ENCODE measurements around the gene SACS. TPM values are rescaled to one million over a fixed set of nuclear protein-coding genes. Genes with fewer than 3 reads are reported as not detected.

The SACS gene
- total and polyA plus RNA-seq, 2 of the 8 experiments (the other 6 are each of a cell fraction or from before 2014, with no cell fraction given) = 11.0 to 54.2 TPM

- no peak overlapping the region for H2BK15ac ChIP-seq (ENCODE audit: low read length)
- TF ChIP-seq EP300 (IDR thresholded peaks at IDR 0.05; ENCODE audit: borderline replicate concordance in 1 of 2, low read depth in 2 of 2, low read length in 2 of 2) (no peak), GABPA (IDR thresholded peaks at IDR 0.05; ENCODE audit: borderline replicate concordance, insufficient read depth, low read length) (no peak), HDAC2 (IDR thresholded peaks at IDR 0.05; ENCODE audit: borderline replicate concordance in 1 of 2, low read depth in 2 of 2, low read length in 2 of 2) (no peak), GTF2F1 (IDR thresholded peaks at IDR 0.05; ENCODE audit: borderline replicate concordance, low read depth, low read length) (no peak), KDM5A (IDR thresholded peaks at IDR 0.05; ENCODE audit: low read length) (no peak)
- TF ChIP-seq, protein P1, sequence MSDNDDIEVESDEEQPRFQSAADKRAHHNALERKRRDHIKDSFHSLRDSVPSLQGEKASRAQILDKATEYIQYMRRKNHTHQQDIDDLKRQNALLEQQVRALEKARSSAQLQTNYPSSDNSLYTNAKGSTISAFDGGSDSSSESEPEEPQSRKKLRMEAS (IDR thresholded peaks at IDR 0.05) = no peak
- H2BK12ac ChIP-seq (ENCODE audit: low read depth, low read length) = no peak overlapping the region
- DNase-seq (ENCODE audit: low read depth in 1 of 2, low spot score in 2 of 2) = no peak
- no peak overlapping the region for H3K27ac ChIP-seq (ENCODE audit: low read depth, low read length)
- no peaks in the 10 kb centered on the region for H3K27me3 ChIP-seq (replicated peaks in 1 of 4; ENCODE audit: control insufficient read depth in 3 of 4, extremely low read depth in 1 of 4, insufficient read depth in 3 of 4, low read length in 3 of 4)
- no peak overlapping the region for H2BK20ac ChIP-seq (ENCODE audit: low read length)
- H3K79me1 ChIP-seq (ENCODE audit: low read depth, low read length) = no peaks in the 10 kb centered on the region
- H3K4me1 ChIP-seq (replicated peaks in 1 of 4; ENCODE audit: control insufficient read depth in 3 of 4, insufficient read depth in 4 of 4, low read length in 3 of 4) = no peaks in the 10 kb centered on the region
- H3K4me2 ChIP-seq (ENCODE audit: insufficient read depth in 1 of 2, low read depth in 2 of 2, low read length in 2 of 2) = no peak overlapping the region
- no peaks in the 10 kb centered on the region for H3K23me2 ChIP-seq (ENCODE audit: low read depth, low read length)
- ChIA-PET POLR2A (ENCODE audit: partially characterized antibody) (no interaction called here), CTCF (ENCODE audit: partially characterized antibody) (no interaction called here)
- no peak overlapping the region for H4K91ac ChIP-seq (replicated peaks; ENCODE audit: insufficient read length, low read length)
- H4K5ac ChIP-seq (ENCODE audit: insufficient read length, low read depth, low read length) = no peak overlapping the region
- H2BK5ac ChIP-seq (ENCODE audit: low read depth, low read length) = no peak overlapping the region
- H3K14ac ChIP-seq (ENCODE audit: insufficient read length) = no peak overlapping the region
- H4K8ac ChIP-seq (ENCODE audit: extremely low read depth, insufficient read depth, low read length) = no peak overlapping the region
- no peak for FAIRE-seq
- H3K4ac ChIP-seq (replicated peaks; ENCODE audit: insufficient read length, low read depth, low read length) = no peak overlapping the region
- no peak overlapping the region for H3K18ac ChIP-seq (ENCODE audit: extremely low read depth, low read length)
- no peaks in the 10 kb centered on the region; a peak in 1 of 8 replicates for H3K36me3 ChIP-seq (ENCODE audit: control insufficient read depth in 2 of 4, insufficient read depth in 4 of 4, low read length in 3 of 4)
- H2AFZ ChIP-seq (ENCODE audit: low read length) = no peak overlapping the region
- no peaks in the 10 kb centered on the region for H3K79me2 ChIP-seq (ENCODE audit: control insufficient read depth in 1 of 2, insufficient read depth in 2 of 2, low read length in 2 of 2)
- no peak overlapping the region for H3K56ac ChIP-seq (replicated peaks; ENCODE audit: insufficient read length, low read depth, low read length)
- peaks cover 3 to 5% of the 10 kb centered on the region in 2 experiments; a peak in 1 of 4 replicates for H3K9me3 ChIP-seq (ENCODE audit: insufficient read depth in 2 of 2, low read depth in 1 of 2, low read length in 1 of 2)
- no peak overlapping the region for H3K9ac ChIP-seq (replicated peaks in 1 of 4; ENCODE audit: extremely low read depth in 1 of 4, low read depth in 3 of 4, low read length in 3 of 4)
- no peak overlapping the region for H3K4me3 ChIP-seq (ENCODE audit: extremely low read depth in 1 of 4, insufficient read depth in 2 of 4, low read depth in 3 of 4, low read length in 4 of 4)
- H2BK120ac ChIP-seq (replicated peaks; ENCODE audit: low read depth, low read length) = no peak overlapping the region
- no peaks in the 10 kb centered on the region for H4K20me1 ChIP-seq (replicated peaks in 1 of 2; ENCODE audit: control insufficient read depth in 1 of 2, insufficient read depth in 2 of 2, low read length in 2 of 2)
- no peak overlapping the region for H3K23ac ChIP-seq (ENCODE audit: insufficient read length)
- no peak overlapping the region for H2AK5ac ChIP-seq (ENCODE audit: low read depth, low read length)
Measured at GRCh38 chr13:23477101-23477500, 43.6 kb upstream of the SACS start.

All from H1 (cell line).